ENCODE data around the gene LIG1.

The LIG1 gene

DNA sequence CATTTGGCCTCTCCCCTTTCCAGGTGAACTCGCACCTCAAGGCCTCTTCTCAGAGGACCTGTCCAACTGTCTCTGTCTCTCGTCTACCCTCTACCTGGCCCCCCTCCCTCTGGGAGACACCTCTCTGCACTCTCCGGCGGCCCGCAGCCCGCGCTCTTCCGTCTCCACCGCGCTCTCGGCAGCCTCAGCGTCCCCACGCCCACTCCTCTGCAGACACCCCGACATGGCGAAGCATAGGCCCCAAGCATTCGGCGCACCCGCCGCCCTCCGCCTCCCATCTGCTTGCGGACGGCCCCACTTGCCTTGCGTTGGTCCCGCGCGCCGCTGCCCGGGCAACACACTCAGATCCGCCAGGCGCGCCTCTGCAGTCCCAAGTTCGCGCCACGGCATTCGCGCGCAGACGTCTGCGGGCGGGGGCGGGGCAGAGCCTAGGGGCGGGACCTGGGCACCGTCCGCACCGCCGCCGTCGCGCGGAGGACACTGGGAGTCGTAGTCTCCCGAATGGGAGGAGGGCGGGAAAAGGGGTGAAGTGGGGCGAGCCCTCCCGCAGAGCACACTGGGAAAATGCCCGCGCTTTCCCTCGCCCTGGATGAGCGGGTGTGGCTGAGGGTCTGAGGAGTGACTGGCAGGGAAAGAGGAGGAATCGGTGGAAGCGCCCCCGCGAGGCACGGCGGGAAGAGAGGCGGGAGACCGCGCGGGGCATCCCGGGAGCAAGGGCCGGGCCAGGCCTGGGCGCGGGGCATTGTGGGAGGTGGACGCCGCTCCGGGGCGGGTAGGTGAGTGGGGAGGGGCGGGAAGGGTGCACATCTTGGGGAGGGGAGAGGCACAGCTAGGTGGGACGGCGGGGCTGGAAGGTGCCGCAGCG, at the start of gene LIG1, which contains the start of gene ZSWIM9:
Gene LIG1 (minus strand): TSS at position 406 of the 865 bp plus-strand sequence. CDS start 4,778 bp downstream, outside the sequence.
Gene ZSWIM9 (plus strand): TSS at position 742 of the 865 bp plus-strand sequence. CDS start 1,123 bp downstream, outside the sequence.
- peak; percentile 91 for DNase-seq

DNA sequence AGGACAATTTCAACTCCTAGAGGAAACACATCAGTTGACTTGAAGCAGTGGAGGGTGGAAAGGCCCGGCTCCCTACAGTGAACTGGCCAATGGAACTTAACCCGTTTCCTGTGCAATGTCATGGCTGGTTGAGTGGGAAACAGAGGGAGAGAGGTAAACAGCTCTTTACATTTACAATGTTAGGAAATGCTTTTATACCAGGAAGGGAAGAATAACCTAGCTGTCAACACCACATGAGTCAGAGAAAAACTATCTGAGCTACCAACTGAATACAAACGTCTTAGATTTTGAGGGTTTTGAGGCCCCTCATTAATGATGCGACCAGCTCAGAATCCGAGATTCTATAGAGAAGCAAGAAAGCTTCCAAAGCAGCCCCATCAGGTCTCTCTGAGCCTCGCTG, 48.9 kb upstream of the LIG1 start:
- no peak for DNase-seq

DNA sequence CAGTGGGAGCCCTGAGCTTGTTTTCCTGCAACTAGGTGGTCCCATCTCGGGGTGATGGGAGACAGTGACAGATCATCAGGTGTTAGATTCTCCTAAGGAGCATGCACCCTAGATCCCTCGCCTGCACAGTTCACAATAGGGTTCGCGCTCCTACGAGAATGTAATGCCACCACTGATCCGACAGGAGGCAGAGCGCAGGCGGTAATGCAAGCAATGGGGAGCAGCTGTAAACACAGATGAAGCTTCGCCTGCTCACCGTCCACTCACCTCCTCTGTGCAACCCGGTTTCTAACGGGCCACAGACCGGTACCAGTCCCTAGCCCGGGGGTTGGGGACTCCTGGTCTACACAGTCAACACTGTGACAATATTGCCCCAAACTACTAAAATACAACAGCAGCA, 46.8 kb upstream of the LIG1 start:
- no peak for DNase-seq

DNA sequence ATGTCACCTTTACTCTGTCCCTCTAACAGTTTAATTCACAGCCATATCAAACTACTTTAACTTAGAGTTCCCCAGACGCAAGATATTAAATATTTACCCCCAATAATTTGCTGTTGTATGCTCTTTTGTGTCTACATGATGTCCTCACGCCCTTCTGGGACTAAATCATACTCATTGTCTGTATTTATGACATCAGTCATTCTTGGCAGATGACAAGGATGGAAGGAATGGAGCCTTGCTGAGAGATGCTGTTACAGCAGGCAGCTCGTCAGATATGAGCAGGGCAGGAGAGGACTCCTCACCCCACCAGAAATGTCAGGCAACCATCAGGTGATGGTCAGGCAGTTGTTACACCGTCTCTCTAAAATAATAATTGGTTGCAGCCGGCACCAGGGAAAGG, 43.8 kb upstream of the LIG1 start:
- DNase-seq, result no peak

DNA sequence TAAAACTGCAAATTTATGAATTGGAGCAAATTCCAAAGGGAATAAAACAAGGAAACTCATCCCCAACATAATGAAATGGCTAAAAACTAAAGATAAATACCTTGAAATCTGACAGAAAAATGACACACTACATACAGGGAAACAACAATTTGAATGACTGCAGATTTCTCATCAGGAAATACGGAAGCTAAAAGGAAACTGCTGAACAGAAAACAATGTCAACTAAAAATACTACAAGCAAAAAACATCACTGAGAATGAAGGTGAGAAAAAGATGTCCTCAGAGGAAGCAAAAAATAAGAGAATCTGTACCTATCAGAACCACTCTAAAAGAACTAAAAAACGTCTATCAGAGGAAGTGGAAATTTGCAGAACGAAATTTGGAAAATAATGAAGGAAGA, 39.9 kb upstream of the LIG1 start:
- DNase-seq, result no peak

DNA sequence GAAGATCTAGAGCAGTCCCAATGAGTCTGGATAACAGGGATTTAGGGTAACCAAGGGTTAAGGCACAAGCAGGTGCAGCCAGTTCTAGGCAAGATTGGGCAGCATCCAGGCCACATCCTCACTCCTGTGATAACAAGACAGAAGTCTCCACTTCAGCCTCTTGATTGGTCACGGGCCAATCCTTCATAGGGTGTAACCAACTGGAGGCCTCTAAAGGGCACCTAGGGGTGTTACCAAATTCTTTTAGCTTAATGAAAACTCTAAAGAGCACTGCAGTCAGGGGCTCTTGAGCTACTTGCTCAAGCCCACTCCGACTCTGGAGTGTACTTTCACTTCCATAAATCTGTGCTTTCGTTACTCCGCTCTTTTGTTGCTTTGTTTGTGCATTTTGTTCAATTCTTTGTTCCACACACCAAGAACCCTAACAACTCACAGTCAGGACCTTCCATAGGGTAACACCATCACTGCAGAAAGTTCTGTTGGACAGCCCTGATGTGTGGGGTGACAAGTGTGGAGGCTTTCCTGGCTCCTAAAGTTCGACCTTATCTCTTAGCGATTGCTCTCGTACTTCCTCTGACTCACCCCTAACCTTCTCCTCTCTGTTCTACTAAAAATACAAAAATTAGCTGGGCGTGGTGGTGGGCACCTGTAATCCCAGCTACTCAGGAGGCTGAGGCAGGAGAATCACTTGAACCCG, 36.4 kb upstream of the LIG1 start:
- DNase-seq, result no peak

DNA sequence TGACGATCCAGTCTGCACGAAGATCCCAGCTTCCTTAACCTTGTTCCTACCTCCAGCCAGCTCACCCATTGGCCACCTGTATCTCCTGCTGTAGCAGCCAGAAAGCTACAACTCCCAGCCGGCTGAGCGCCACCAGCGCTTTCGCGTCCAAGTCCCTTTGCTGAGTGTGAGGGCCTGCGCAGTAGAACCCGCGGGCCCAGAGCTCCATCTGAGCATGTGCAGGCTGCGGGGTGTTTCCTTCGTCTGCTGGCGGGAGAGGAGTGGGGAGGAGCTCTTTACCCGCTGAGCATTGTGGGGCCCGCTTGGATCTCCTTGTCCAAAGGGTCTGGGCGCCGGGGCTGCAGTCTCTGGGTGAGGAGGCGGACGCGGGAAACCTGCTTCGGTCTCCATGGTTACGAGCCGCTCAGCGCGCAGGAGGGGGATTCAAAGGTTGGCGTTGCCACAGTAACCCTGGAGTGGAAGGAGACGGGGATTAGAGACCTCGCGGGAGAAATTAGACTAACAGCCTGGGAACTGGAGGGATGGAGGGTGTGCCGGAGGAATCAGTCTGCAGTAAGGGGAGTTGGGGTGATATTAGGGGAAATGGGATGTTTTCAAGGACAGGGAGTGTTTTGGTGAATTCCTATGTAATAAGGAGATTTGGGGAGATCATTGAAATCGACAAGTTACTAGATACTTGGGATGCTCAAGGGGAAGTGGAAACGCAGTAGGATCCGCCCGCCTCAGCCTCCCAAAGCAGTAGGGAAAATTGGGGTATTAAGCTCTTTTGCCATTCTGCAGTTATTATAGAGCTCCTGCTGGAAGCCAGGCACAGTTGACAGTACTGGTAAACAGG, 33.9 kb upstream of the LIG1 start:
- peak; percentile 93 for DNase-seq

DNA sequence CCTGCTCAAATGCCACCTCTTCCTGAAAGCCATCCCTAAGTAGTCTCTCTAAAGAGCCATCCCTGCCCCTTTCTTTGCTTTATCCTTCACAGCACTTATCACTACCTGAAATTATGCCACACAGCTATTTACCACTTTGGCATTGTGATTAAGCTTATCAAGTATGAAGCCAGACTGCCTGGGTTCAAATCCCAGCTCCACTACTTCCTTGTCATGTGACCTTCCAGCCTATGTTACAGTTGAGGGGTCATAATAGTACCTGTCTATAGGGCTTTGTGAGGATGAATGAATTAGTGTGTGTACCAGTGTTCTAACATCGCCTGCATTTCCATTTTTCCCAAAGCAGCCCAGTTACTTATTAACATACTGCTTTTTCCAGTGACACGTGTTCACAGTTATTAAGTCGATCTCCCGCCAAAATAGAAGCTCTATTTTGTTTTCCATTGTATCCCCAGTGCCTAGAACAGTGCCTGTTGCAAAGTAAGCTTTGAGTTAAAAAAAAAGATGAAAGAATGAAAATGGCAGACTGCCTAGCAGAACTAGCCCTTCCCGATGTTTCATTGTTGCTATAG, 33.2 kb upstream of the LIG1 start:
- no peak for DNase-seq

DNA sequence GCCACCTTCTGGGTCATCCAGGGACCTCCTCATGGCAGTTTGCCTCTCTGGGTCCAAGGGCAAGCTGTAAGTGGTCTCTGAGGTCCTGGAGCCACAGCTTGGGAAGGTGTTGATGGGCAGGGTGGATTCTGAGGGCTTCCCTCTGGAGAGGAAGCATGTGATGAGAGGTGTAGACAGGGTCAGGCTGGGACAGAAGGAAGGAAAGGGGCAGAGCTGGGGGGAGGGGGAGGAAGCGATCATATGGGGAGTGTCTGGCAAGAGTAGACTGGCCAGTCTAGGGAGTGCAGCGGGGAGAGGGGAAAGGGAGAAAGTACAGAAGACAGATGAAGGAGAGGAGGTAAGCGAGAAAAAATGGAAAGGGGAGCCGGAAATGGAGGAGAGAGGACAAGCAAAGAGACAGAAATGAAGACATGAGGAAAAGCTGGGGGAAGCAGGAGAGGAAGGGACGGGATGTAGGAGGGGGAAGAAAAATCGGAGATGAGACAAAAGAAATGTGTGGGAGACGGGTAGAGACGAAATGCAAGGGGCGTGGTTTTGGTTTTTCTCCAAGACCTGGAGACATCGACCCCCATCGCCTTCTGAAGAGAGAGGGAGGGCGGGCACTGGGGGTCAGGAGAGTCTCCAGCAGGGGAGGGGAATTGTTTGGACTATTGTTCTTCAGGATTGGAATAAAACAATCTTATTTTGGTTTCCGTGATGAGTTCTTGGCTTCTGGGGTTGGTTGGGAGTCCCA, 27.0 kb upstream of the LIG1 start:
- DNase-seq, result no peak

DNA sequence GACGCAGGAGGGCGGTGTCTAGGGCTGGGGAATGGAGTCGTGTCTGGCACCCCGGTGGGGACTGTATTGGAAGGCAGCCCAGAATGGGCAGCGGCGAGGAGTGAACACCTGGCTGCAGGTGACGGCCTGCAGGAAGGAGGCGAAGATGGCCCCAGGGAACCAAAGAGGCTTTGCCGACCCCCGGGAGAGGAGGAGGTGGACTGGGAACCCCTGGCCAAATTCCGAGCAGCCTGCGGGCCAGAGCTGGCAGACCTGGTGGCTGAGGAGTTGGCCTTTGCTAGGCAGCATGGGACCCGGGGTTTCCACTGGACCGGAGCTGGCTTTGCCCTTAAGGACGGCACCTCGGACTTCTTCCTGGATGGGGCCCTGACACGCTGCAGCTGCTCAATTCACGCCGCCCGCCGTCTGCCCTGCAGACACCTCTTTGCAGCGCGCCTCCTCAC, 26.2 kb upstream of the LIG1 start:
- no peak for DNase-seq

DNA sequence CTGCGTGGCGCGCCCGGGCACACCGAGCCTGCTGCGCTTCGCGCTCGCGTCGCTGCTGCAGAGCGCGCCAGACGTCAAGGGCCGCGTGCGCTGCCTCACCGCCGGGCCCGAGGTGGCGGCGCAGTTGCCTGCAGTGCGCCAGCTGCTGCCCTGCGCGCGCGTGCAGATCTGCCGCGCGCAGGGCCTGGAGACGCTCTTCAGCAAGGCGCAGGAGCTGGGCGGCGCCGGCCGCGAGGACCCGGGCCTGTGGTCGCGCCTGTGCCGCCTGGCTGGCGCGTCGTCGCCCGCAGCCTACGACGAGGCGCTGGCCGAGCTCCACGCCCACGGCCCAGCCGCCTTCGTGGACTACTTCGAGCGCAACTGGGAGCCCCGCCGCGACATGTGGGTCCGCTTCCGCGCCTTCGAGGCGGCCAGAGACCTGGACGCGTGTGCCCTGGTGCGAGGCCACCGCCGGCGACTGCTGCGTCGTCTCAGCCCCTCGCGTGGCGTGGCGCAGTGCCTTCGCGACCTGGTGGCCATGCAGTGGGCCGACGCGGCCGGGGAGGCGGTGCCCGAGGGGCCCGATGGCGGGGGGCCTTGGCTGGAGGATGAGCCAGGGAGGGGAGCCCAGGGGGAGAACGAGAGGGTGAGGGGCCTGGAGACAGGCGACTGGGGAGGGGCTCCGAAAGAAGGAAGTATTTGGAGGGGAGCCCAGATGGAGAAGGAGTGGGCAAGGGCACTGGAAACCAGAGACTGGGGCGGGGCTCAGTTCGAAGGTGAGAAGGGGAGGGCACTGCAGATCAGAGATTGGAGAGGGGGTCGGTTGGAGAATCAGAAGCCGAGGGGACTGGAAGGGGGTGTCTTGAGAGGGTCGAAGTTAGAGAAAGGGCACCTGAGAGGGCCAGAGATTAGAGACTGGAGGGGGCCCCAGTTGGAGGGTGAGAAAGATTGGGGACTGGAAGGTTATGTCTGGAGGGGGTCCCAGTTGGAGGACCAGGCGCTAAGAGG, 25.0 kb upstream of the LIG1 start:
- DNase-seq, result no peak

DNA sequence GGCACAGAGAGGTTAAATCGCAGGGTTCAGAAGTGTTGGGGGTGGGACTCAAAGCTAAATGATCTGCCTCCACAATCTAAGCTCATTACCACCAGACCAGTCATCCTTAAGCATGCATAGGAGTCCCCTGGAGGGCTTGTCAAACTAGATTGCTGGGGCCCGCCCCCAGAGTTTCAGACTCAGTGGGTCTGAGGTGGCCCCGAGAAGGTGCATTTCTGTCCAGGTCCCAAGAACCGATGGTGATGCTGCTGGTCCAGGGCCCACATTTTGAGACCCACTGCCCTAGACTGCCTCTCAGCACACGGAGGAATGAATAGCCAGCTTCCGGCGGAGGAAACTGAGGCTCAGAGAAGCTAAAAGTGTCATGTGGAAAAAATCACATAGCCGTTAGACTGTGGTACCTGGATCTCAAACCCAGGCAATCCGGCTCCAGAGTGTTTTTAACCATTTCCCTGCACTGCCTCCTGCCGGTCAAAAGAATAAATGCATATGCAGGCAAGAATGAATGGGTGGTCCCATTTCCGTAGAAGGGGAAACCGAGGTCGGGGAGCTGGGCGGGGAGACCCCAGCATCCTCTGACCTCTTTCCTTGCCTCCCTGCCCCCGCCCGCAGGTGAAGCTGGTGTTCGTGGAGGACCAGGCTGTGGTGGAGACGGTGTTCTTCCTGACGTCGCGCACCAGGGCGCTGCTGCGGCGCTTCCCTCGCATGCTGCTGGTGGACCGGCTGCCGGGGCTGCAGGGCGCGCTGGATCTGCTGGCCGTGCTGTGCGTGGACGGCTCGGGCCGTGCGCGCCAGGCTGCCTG, 24.1 kb upstream of the LIG1 start:
- DNase-seq, result peak; percentile 37

DNA sequence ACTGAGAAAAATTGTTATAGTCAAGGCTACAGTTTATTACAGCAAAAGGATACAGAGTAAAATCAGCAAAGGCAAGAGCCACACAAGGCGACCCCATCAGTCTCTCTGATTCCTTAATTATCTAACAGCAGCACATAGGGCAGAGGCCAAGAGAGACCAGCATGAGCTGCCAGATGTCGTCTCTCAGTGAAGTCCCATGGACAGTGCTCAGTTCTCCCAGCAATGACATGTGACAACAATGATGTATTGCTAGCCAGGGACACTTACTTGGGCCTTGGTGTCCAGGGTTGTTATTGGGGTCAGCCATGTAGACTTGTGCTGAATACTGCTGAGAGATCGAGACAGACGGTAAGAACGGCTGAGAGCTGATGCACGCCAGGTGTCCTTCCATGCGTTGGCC, 22.6 kb upstream of the LIG1 start:
- DNase-seq, result no peak

DNA sequence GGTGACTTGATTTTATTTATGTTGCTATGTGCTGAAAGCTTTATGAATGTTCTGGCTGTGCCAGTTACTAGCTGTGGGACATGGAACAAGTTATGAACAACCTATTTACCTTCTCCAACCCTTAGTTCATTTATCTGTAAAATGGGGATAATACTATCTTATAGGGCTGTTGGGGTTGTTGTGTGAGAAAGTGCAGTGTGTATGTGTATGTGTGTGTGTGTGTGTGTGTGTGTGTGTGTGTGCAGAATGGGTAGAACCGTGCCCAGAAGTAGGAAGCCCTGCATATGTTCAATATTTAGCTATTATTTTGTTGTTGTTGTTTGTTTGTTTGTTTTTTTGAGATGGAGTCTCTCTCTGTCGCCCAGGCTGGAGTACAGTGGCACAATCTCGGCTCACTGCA, 20.7 kb upstream of the LIG1 start:
- DNase-seq, result no peak

DNA sequence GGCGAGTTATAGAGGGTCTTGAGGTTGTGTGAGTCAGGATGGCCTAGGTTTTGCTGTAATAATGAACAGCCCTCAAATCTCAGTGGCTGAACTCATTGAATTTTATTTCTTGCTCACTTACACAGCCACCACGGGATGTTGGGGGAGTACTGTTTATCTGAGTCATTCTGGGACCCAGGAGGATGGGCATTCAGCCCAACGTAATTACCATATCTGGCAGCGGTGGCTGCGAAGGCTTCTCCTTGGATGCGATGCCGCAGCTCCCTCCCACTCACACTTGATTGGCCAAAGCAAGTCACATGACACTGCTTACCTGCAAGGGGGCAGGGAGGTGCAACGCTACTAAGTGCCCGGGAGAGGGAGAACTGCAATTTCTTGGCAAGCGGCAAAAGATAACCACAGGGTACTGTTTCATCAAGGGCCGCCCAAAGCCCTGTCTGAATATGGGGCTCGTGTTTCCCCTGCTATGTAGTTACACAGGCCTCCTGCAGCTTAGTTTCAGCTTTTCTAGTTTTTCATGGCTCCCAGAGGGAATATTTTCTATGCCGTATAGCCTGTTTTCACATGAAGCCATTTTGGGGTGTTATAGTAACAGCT, 20.2 kb upstream of the LIG1 start:
- DNase-seq, result peak; percentile 17

DNA sequence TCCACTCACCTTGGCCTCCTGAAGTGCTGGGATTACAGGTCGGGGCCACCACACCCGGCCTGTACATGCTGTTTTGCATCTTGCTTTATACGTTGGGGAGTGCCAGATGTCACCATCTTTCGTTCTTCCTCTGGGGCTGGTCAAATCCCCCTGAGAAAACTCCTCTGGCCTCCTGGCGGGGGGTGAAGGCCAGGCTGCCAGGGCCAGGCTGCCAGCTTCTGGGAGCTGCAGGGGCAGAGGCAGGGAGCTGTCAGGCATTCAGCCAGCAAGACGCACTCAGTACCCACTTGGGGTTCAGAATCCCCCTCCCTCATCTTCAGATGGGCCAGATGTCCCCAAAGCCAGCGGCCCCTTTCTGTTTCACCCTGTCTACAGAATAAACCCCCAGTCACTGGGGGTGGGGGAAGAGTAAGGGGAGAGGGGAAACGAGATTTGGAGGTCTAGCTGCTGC, 16.4 kb upstream of the LIG1 start:
- no peak for DNase-seq

DNA sequence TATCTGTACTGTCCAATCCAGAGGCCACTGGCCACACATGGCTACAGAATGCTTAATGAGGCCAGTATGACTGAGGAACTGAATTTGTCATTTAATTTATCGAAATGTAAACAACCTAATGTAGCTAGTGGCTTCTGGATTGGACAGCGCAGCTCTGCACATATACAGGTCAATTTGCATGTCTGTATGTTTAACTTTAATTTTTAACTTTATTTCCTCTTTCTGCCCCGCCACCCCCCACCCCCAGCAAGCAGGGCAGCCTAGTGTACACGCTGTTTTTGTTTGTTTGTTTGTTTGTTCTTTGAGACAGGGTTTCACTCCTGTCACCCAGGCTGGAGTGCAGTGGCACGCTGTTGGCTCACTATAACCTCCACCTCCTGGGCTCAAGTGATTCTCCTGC, 15.9 kb upstream of the LIG1 start:
- DNase-seq, result no peak

DNA sequence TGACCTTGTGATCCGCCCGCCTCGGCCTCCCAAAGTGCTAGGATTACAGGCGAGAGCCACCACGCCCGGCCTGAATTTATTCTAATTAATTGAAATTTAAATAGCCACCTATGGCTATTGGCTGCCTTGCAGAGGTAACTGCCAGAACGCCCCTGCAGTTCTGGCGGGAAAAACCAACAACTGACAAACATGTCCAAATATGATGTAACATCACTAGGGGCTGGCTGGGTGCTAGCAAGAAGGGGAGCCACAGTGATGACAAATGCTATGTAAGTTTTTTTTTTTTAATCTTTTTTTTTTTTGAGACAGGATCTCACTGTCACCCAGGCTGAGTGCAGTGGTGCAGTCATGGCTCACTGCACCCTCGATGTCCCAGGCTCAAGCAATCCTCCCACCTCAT, 13.2 kb upstream of the LIG1 start:
- no peak for DNase-seq

DNA sequence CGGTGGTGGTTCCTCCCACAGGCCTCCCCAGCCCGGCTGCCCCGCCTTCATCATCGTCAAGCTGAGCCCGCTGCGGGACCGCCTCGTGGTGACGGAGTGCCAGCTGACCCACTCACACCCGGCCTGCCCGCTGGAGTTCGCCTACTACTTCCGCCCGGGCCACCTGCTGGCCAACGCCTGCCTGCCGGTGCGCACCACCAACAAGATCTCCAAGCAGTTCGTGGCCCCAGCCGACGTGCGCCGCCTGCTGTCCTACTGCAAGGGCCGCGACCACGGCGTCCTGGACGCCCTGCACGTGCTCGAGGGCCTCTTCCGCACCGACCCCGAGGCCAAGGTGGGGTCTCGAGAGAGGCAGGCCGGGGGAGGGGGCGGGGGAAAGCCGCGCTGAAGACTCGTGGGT, 12.3 kb upstream of the LIG1 start:
- DNase-seq, result no peak
